Measurements from ENCODE around the gene CHURC1.
A peak's percentile ranks its signal among the peaks of the same experiment; 100 is the strongest.

The CHURC1 gene

DNA sequence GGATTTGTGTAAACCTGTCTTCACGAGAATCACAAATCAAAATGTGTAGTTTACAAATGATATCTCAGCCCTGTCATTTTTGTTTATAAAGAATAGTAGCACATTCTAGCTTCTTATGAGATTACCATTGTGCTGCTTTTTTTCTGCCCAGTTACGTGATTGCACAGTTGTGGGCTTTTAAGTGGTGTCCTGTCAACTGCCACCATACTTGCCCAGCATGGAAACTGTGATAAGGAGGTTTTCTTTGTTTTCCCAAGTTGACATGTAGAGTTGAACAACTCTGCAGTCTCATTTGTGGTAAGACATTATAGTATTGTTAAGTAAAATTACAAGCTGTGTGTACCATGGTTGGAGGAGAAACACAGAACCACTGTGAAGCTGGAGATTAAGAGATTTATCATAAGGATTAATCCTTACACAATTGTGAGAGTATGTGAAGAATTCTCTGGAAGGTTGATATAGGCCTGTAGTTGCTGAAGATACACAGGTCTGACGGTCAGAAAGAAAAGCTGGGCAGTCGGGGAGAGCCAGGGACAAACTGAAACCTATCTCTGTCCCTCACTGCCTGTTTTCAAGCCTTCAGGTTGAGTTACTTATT, 12.2 kb downstream of the CHURC1 start:
- Histone ChIP-seq H3K27ac (ENCODE audit: extremely low read depth, low read depth, low read length) (no peak overlapping the region), H3K36me3 (ENCODE audit: control insufficient read depth in 2 of 2, insufficient read depth in 1 of 2, low read length in 2 of 2) (peaks cover 52 to 63% of the 10 kb centered on the region in 2 experiments)
- POLR2A ChIA-PET: interaction anchor here (1.9 kb wide), 1 partner anchor 10 kb away, joined by 8 read pairs; no protein-coding TSS in a partner anchor

DNA sequence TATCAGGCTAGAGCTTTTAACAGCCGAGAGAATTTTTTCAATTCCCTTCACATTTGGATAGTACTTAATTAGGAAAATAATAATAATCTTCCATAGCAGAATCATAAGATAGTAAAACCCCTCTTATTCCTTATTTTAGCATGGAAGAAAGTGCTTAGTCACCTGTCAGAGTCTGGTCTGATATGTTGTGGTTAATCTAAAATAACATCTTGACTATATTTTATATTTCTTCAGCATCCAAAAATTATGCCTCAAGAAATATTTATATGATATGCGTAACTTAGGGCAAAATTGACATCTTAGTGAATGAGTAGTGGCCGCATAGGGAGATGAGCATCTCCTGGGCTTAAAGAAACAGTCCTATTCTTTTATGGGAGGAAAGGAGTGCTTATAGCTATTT, 12.8 kb downstream of the CHURC1 start:
- Histone ChIP-seq H3K9me3 (ENCODE audit: control insufficient read depth, insufficient read depth, low read depth, low read length) (no peaks in the 10 kb centered on the region), H3K36me3 (ENCODE audit: control insufficient read depth in 2 of 2, insufficient read depth in 1 of 2, low read length in 2 of 2) (peaks cover 56 to 68% of the 10 kb centered on the region in 2 experiments), H3K27ac (ENCODE audit: extremely low read depth, low read depth, low read length) (no peak overlapping the region), H3K4me3 (ENCODE audit: low read depth, low read length) (no peak overlapping the region), H3K4me1 (ENCODE audit: control insufficient read depth, insufficient read depth, low read length) (no peaks in the 10 kb centered on the region)
- no peak for TF ChIP-seq WT1 (tag by site-specific recombination; IDR thresholded peaks at IDR 0.05)
- TF ChIP-seq ZNF155 (tag by site-specific recombination; IDR thresholded peaks at IDR 0.05): no peak
- no peak for TF ChIP-seq ZNF514 (tag by site-specific recombination; IDR thresholded peaks at IDR 0.05)
- no peak for TF ChIP-seq ZNF132 (tag by site-specific recombination; IDR thresholded peaks at IDR 0.05; ENCODE audit: borderline replicate concordance)
- no peak for TF ChIP-seq ZNF391 (tag by site-specific recombination; IDR thresholded peaks at IDR 0.05; ENCODE audit: borderline replicate concordance, low read depth)
- TF ChIP-seq BCL11B (tag by site-specific recombination; IDR thresholded peaks at IDR 0.05; ENCODE audit: low read depth): no peak
- TF ChIP-seq, protein P1, sequence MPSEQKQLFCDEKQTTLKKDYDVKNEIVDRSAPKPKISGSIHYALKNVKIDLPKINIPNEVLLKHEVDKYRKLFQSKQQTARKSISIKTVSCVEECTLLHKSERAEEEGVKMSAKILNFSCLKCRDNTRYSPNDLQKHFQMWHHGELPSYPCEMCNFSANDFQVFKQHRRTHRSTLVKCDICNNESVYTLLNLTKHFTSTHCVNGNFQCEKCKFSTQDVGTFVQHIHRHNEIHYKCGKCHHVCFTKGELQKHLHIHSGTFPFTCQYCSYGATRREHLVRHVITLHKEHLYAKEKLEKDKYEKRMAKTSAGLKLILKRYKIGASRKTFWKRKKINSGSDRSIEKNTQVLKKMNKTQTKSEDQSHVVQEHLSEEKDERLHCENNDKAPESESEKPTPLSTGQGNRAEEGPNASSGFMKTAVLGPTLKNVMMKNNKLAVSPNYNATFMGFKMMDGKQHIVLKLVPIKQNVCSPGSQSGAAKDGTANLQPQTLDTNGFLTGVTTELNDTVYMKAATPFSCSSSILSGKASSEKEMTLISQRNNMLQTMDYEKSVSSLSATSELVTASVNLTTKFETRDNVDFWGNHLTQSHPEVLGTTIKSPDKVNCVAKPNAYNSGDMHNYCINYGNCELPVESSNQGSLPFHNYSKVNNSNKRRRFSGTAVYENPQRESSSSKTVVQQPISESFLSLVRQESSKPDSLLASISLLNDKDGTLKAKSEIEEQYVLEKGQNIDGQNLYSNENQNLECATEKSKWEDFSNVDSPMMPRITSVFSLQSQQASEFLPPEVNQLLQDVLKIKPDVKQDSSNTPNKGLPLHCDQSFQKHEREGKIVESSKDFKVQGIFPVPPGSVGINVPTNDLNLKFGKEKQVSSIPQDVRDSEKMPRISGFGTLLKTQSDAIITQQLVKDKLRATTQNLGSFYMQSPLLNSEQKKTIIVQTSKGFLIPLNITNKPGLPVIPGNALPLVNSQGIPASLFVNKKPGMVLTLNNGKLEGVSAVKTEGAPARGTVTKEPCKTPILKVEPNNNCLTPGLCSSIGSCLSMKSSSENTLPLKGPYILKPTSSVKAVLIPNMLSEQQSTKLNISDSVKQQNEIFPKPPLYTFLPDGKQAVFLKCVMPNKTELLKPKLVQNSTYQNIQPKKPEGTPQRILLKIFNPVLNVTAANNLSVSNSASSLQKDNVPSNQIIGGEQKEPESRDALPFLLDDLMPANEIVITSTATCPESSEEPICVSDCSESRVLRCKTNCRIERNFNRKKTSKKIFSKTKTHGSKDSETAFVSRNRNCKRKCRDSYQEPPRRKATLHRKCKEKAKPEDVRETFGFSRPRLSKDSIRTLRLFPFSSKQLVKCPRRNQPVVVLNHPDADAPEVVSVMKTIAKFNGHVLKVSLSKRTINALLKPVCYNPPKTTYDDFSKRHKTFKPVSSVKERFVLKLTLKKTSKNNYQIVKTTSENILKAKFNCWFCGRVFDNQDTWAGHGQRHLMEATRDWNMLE (tag by site-specific recombination; conservative IDR thresholded peaks at IDR 0.05; ENCODE audit: low read depth): no peak
- TF ChIP-seq ZNF248 (tag by site-specific recombination; IDR thresholded peaks at IDR 0.05): no peak
- CTCF ChIA-PET: interaction anchor here (0.7 kb wide), 1 partner anchor 84 kb away, joined by 3 read pairs; no protein-coding TSS in a partner anchor
- POLR2A ChIA-PET: interaction anchor here (1.9 kb wide), 1 partner anchor 9 kb away, joined by 8 read pairs; no protein-coding TSS in a partner anchor

More for the DNA sequence above, 12.2 kb downstream of the CHURC1 start:
- TF ChIP-seq ZNF677 (tag by site-specific recombination; IDR thresholded peaks at IDR 0.05): no peak
- TF ChIP-seq FEZF1 (tag by site-specific recombination; IDR thresholded peaks at IDR 0.05): peak; percentile 57
- no peak for TF ChIP-seq ZBTB1 (tag by site-specific recombination; IDR thresholded peaks at IDR 0.05)
- TF ChIP-seq SP2 (tag by site-specific recombination; IDR thresholded peaks at IDR 0.05): no peak
- Histone ChIP-seq H3K4me1 (ENCODE audit: control insufficient read depth, insufficient read depth, low read length) (no peaks in the 10 kb centered on the region), H3K9me3 (ENCODE audit: control insufficient read depth, insufficient read depth, low read depth, low read length) (no peaks in the 10 kb centered on the region), H3K4me3 (ENCODE audit: low read depth, low read length) (no peak overlapping the region)
- CTCF ChIA-PET: interaction anchor here (0.6 to 1.3 kb wide), 3 partner anchors 33 to 1408 kb away, joined by 3 read pairs; no protein-coding TSS in a partner anchor

- Histone ChIP-seq H3K9me3 (ENCODE audit: control insufficient read depth, insufficient read depth, low read depth, low read length) (no peaks in the 10 kb centered on the region), H3K27ac (ENCODE audit: extremely low read depth, low read depth, low read length) (no peak overlapping the region), H3K36me3 (ENCODE audit: control insufficient read depth in 2 of 2, insufficient read depth in 1 of 2, low read length in 2 of 2) (peaks cover 60 to 82% of the 10 kb centered on the region in 2 experiments), H3K4me1 (ENCODE audit: control insufficient read depth, insufficient read depth, low read length) (no peaks in the 10 kb centered on the region), H3K4me3 (ENCODE audit: low read depth, low read length) (no peak overlapping the region)
- ChIA-PET POLR2A (interaction anchor here (1.0 to 1.9 kb wide), 2 partner anchors 8 to 58 kb away, joined by 3 to 8 read pairs; partner anchors contain the start of gene FNTB), CTCF (interaction anchor here (0.7 to 1.0 kb wide), 2 partner anchors 9 to 11 kb away, joined by 3 read pairs; no protein-coding TSS in a partner anchor)
- TF ChIP-seq SALL2 (tag by site-specific recombination; IDR thresholded peaks at IDR 0.05; ENCODE audit: borderline replicate concordance): no peak
- no peak for TF ChIP-seq ZBTB11 (tag by site-specific recombination; conservative IDR thresholded peaks at IDR 0.05; ENCODE audit: low read depth)
- TF ChIP-seq ZNF274 (IDR thresholded peaks at IDR 0.05; ENCODE audit: low read length): no peak
- TF ChIP-seq ZNF274 (tag by site-specific recombination; IDR thresholded peaks at IDR 0.05; ENCODE audit: borderline replicate concordance): no peak
- TF ChIP-seq GFI1B (tag by site-specific recombination; IDR thresholded peaks at IDR 0.05): no peak
- TF ChIP-seq ZNF184 (tag by site-specific recombination; IDR thresholded peaks at IDR 0.05): no peak
- TF ChIP-seq, protein P2, sequence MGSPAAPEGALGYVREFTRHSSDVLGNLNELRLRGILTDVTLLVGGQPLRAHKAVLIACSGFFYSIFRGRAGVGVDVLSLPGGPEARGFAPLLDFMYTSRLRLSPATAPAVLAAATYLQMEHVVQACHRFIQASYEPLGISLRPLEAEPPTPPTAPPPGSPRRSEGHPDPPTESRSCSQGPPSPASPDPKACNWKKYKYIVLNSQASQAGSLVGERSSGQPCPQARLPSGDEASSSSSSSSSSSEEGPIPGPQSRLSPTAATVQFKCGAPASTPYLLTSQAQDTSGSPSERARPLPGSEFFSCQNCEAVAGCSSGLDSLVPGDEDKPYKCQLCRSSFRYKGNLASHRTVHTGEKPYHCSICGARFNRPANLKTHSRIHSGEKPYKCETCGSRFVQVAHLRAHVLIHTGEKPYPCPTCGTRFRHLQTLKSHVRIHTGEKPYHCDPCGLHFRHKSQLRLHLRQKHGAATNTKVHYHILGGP (tag by site-specific recombination; IDR thresholded peaks at IDR 0.05): no peak
- no peak for TF ChIP-seq ZNF529 (tag by site-specific recombination; IDR thresholded peaks at IDR 0.05; ENCODE audit: insufficient replicate concordance)
Measured at GRCh38 chr14:64928239-64929013, 14.2 kb downstream of the CHURC1 start.

All from HEK293 (cell line).